Activated CD4-positive, CD25-positive, alpha-beta regulatory T cell treated with anti-CD3 and anti-CD28 coated beads, Interleukin-2, amount 50 U/mL, for 16 hours (primary cell): ENCODE results near the gene WFS1.

Source experiments
- DNase-seq: peaks from one replicate; pipeline ENCODE4 v3.0.0-alpha.2; 2020; ENCODE audit warnings: low read depth, low spot score

Gene WFS1

DNA sequence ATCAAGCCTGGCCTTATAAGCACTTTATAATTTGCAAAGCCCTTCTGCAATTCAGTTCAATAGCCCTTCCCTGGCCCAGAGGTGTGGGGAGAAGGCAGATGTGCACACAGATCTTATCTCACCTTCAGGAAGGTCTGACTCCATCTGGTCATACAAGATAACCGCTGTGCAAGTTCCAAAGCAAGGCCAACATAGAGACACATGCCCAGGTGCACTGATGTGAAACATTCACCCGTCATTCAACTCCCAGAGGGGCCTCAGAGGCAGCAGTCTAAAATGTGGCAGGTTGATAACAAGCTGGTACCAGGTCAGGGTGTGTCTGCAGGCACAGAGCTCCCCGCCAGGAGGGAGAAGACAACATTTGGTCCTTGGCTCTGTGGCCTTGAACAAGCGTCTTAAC is 10.9 kb upstream of the WFS1 start:
- no peak for DNase-seq

DNA sequence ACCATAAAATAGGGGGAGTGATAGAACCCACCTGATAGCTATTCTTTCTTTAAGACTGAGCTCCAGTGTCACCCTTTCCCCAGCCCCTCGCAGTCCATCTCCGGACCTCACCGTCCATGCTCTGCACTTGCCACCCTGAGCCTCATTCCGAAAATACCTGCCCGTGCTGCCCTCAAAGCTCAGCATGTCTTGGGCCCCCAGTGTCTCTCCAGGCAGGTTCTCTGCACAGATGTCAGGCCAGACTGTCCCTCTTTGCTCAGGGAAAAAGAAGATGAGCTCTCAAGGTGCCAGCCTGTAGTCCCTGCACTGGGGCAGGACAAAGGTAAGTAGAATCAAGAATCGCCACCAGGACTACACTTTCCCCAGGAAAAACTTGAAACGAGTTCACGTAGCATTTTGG is 9.8 kb upstream of the WFS1 start:
- DNase-seq: no peak

DNA sequence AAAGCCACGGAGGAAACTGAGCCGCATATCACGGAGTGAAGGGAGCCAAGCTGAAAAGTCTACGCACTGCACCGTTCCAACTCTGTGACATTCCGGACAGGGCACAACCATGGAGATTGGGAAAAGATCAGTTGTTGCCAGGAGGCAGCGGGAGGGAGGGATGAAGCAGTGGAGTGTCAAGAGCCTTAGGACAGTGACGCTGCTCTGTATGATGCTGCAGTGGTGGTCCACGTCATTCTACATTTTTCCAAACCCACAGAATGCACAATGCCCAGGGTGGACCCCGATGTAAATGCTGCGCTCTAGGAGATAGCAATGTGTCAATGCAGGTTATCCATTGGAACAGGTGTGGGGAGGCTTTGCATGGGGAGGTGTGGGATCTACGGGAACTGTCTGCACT is 7.5 kb upstream of the WFS1 start:
- DNase-seq: no peak

DNA sequence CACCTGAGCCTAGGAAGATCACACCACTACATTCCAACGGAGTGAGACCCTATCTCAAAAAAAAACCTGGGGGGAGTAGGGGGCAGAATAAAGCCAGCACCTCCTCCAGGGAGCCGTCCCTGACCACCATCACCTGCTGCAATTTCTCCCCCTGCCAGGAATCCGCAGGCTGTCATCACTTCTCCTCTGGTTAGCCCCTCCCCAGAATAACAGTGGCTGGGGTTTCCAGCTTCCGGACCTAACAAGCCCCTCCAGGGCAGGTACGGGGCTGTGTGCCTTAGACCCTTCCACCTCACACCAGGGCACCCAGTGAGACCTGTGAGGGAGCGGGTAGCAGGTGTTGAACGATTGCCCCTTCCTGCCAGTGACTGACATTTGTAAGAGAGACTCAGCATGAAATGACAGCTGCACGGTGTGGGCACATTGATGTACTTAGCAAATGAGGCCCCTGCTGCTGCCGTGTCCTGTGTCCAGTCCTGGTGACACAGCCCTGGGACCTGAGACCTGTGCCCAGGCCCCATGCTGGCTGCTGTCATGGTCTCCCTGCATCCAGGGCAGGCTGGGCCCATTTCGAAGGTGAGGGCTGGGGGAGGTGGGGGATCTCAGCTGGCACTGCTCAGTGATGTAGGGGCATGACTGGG is 6.7 kb upstream of the WFS1 start:
- no peak for DNase-seq

GRCh38 chr4:6263526-6264224 is 6.0 kb upstream of the WFS1 start:
- no peak for DNase-seq

GRCh38 chr4:6264225-6264540 is 5.5 kb upstream of the WFS1 start:
- no peak for DNase-seq

GRCh38 chr4:6265546-6265945 is 4.1 kb upstream of the WFS1 start:
- no peak for DNase-seq

DNA sequence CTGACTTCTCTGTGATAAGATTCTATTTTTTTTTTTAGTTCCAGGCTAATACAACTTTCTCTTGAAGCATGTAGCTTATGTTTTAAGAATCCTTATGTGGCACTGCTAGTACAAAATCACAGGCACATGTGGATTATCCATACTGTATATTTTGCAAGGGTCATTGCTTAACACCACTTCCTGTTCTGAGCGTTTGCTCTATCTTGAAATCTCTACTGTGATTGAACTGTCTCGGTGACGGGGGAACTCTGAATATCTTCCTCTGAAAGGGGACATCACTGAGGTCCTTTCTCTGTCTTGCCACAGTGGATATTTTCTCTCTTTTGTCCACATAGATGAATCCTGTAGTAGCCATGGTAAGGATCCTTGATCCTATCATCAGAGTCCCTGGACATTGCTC is 2.1 kb upstream of the WFS1 start:
- no peak for DNase-seq

DNA sequence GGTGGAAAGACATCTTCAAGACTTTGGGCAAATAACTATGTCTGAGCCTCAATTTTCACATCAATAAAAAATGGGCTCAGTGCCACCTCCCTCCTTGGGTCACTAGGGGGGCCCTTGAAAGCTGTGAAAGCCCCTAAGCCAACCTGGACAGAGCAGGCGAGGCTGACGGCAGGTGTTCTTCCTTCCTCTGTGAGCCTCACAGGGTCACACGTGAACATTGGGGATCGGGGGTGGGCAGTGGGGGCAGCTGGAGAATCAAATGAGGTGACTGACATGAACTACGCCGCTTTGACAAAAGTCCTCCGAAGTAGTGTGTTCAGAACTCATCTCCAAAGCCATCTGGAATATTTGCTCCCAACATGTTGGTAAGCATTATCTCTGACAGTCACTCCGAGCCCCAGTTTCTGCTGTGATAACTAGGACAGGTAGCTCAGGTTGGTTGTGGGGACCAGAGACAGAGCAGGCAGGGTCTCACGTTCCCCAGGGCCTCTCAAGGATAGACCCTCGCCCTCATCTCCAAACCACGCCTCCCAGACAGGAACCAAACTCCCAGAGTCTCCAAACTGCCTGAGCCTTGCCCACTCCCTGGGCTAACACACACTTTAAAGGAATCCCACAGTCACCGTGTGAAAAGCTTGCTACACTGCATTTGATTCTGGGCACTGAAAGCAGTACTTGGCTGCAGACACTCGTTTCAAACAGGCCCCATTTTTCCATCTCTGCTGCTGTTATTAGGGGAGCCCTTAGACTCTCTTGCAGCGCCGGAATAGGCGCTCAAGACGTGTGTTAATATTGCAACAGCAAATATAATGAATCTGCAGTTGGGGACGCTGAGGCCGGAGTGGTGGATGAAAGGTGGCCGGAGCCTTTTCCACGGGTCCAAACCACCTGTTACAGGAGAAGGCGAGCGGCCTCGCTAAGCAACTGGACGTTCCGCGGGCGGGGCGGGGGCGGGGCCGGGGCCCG is 717 bp upstream of the WFS1 start:
- no peak for DNase-seq

DNA sequence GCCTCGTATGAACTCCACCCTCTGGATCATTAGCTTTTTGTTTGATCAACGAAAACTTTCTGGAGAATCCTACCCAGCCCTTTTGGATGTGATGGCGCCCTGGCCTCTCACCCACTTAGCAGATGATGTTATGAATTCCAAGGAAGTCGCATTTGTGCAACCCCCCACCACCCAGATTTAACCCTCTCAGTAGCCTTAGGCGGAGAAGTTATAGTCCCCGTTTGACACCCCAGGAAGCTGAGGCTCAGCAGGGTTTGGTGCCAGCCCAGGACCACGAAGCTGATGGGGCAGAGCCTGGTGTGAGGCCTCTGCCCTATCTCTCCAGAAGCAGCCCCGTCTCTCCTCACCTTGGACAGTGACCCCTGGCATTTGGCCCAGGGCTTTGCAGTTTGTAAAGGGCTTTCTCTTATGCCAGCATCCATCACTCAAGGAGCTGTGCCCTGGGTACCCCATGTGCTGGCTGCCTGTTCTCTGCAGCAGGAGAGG is 1.0 kb downstream of the WFS1 start:
- DNase-seq: no peak

- no peak for DNase-seq
These were observed 1.6 kb downstream of the WFS1 start for GRCh38 chr4:6271206-6271605.

DNA sequence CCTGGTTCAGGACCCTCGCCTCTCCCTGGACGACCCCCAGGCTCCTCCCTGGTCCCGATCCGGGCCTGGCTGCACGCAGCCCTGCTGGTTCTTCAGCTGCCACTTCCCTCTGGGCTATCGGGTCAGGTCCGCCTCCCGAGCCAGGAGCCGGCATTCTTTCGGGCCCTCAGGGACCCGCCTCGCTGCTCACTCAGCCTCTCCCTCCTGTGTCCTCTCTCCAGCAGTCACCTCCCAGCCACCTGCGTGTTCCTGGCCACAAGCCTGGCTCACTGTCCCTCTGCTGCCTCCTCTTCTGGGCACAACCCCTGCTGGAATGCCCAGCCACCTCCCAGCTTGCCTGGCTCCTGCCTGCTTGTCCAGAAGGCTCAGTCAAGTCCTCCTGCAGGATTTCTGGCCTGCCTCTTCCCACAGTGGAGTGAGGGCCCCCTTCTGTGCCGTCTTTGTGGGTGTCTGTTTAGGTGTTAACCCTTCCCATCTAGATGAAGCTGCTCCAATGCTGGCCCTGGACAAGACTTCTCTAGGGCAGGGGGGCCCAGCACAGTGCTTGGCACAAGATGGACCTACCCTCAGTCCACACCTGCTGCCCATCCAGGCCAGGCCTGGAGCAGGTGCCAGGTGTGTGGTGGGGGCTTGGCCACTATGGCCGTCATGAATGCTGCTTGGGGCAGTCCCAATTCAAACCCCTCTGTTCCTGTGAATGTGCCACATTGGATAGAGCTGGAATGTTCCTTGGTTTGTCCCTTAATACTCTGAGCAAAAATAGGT is 2.2 kb downstream of the WFS1 start:
- no peak for DNase-seq

DNA sequence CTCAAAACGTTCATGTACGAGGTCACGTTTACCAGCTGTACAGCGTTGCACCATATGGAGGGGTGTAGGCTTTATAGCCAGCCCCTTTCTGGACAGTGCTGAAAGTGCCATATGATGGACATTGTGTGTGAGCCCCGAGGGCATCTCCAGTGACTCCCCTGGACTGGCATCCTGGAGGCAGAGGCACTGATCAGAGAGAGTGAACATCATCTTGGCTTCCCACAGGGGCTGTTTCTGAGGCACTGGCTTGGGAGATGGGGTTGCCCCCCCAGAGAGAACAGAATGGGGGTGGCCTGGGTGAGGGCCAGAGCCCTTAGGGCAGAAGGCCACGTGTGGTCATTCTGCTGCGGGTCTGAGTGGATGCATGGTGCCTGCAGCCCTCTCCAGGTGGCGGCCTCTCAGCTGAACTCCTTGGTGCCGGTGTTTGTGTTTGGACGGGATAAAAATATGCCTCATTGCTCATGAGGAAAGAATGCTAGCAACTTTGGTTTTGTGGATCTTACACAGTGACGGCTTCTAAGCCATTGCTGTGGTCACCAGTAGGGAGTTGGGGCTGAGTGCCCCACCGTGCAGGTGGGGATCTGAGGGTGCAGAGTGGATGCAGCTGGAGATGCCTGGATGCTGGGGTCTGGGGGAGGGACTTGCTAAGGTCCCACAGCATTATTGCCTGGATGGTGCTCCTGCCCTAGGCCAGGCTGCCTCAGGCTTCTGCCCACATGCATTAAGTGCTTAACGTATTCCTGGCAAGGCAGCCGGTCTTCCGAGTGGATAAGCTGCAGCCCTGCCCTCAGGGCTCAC is 3.4 kb downstream of the WFS1 start:
- DNase-seq: no peak

DNA sequence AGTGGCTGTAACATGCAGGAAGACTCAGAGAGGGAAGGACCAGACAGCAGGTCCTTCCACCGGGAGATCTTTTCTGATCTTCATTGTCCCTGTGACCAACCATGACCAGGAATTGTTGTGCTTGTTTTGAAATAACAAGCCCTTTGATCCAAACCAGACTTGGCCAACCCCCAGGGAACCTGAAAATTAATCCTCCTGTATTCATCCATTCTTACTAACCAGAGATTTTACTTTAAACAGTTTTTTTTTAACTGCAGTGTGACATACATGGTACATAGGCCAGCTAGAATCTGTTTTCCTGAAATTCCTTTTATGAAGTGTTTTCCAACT is 4.0 kb downstream of the WFS1 start:
- no peak for DNase-seq

- DNase-seq: no peak
These were observed 5.7 kb downstream of the WFS1 start for GRCh38 chr4:6275351-6275750.

- DNase-seq: no peak
These were observed 6.5 kb downstream of the WFS1 start for GRCh38 chr4:6275898-6276806.

GRCh38 chr4:6277139-6277802 is 7.6 kb downstream of the WFS1 start:
- no peak for DNase-seq

DNA sequence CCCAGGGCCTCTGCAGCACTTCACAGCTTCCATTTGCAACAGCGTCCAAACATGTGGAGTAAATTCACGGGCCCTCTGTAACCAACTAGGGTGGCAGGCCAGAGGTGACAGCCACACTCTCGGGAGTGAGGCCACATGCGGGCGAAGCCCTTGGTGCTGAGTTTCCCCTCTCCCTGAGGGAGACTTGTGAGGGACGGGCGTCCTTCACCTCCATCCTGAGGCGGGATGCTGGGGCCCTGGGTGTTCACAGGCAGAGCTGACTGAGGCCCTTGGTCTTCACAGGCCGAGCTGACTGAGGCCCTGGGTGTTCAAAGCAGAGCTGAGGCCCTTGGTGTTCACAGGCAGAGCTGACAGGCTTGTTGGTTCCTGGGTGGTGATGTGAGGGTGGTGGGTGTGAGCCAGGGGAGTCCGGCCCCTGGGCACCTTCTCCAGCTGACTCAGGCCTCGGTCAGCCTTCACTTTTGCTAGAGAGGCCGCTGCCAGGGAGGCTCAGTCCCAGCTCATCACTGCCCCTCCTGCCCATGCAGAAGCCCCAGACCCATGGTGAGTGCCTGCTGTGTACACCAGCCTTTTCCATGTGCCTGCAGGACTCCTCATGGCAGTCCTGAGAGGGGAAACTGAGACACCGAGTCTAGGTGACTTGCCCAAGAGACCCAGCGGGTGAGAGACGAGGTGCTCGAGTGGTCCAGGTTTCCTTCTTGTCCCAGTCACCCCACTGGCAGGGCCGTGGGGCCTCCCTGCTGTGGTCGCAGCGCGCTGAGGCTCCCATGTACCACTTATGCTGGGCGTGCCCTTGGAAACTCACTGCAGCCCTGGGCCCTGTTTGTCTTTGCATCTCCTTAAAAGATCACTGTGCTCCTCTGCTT is 8.5 kb downstream of the WFS1 start:
- no peak for DNase-seq

- DNase-seq: no peak
These were observed 9.1 kb downstream of the WFS1 start for GRCh38 chr4:6278801-6279197.
